ENCODE measurements around the gene FAM174C. TPM values are rescaled to one million over a fixed set of nuclear protein-coding genes. Genes with fewer than 3 reads are reported as not detected.

FAM174C gene
- total RNA-seq, 1 experiment from 2014 or later = 77.1 TPM

- Histone ChIP-seq H3K4me3 (replicated peaks in 1 of 2; ENCODE audit: low read depth in 1 of 2, low read length in 2 of 2) (peak within 1 kb of the TSS; percentile 63 to 71), H3K27me3 (ENCODE audit: insufficient read depth, low read length) (no peaks in the 10 kb centered on the region), H3K27ac (ENCODE audit: low read depth, low read length) (peak within 1 kb of the TSS; percentile 100), H3K9ac (ENCODE audit: low read length) (peak within 1 kb of the TSS; percentile 99), H3K4me2 (ENCODE audit: low read length) (peak within 1 kb of the TSS; percentile 98), H4K20me1 (ENCODE audit: insufficient read depth) (peaks cover 13% of the 10 kb centered on the region; the same call in 1 of the 2 replicates), H3K9me2 (ENCODE audit: insufficient read depth) (no peaks in the 10 kb centered on the region), H3K9me3 (ENCODE audit: control insufficient read depth in 1 of 2, insufficient read depth in 1 of 2, low read depth in 1 of 2, low read length in 2 of 2) (no peaks in the 10 kb centered on the region), H3K4me1 (ENCODE audit: control insufficient read depth in 1 of 2, insufficient read depth in 2 of 2, low read length in 2 of 2) (peaks cover 47 to 74% of the 10 kb centered on the region in 2 experiments), H3K36me3 (ENCODE audit: control insufficient read depth in 1 of 2, insufficient read depth in 2 of 2, low read length in 2 of 2) (peaks cover 6 to 21% of the 10 kb centered on the region in 2 experiments), H3K79me2 (ENCODE audit: insufficient read depth, low read length) (peaks cover 58% of the 10 kb centered on the region), H2AFZ (ENCODE audit: low read depth, low read length, poor library complexity, severe bottlenecking) (no peak within 1 kb of the TSS)
- no TSS peak for BruUV-seq (replicated peaks)
- POLR2A ChIA-PET = interaction anchor here (1.0 kb wide), 1 partner anchor 17 kb away, joined by 3 read pairs; no protein-coding TSS in a partner anchor
- DNase-seq (ENCODE audit: low read depth, low spot score) (no peak), ATAC-seq (peak; percentile 43)
- TF ChIP-seq ZNF274 (IDR thresholded peaks at IDR 0.05; ENCODE audit: low read depth, low read length) (no peak), POLR2A (IDR thresholded peaks at IDR 0.05; ENCODE audit: borderline replicate concordance, extremely low read depth, insufficient read depth, insufficient read length) (peak; percentile 96), FOSL1 (IDR thresholded peaks at IDR 0.05; ENCODE audit: low read depth) (no peak), CTCF (IDR thresholded peaks at IDR 0.05 in 2 of 3, conservative IDR thresholded peaks at IDR 0.05 in 1 of 3; ENCODE audit: borderline replicate concordance in 1 of 3, insufficient read depth in 1 of 3, low read depth in 2 of 3, low read length in 2 of 3) (peak in 2 of 3 experiments; percentile 38 to 42; a peak in 4 of 6 replicates), POLR2AphosphoS5 (IDR thresholded peaks at IDR 0.05; ENCODE audit: low read depth, low read length) (peak; percentile 98), ZFX (IDR thresholded peaks at IDR 0.05) (peak; percentile 64), EGR1 (IDR thresholded peaks at IDR 0.05; ENCODE audit: low read depth) (no peak), REST (IDR thresholded peaks at IDR 0.05; ENCODE audit: low read depth) (no peak), TCF7L2 (IDR thresholded peaks at IDR 0.05; ENCODE audit: borderline replicate concordance, extremely low read depth, insufficient read depth, insufficient read length) (no peak)
- intact Hi-C loops (cut with micrococcal nuclease) = loop anchor here (10.0 kb wide), 2 partner anchors 223 to 453 kb away; partner anchors contain the start of genes CNN2, PTBP1, RNU6-2 and TMEM259
- CTCF ChIA-PET = interaction anchor here (1.0 kb wide), 1 partner anchor 18 kb away, joined by 7 read pairs; no protein-coding TSS in a partner anchor
- RAD21 ChIA-PET (ENCODE audit: low non-redundant PET in 1 of 2, low total read pairs in 2 of 2, uncharacterized antibody in 2 of 2, unreplicated experiment in 2 of 2) = no interaction called here
These were observed 27.1 kb upstream of the FAM174C start, which contains the start of gene MIDN for GRCh38 chr19:1248139-1248785. MIDN (plus strand) TSS chr19:1248583; CDS start chr19:1250297, 1,714 bp downstream.
